DOHH2 (cell line): ENCODE measurements around the gene NCAPG2.

Experiments
- CTCF ChIP-seq: fragments of 200-600 bp; sonication (generic); IDR thresholded peaks from one replicate; pipeline ENCODE4 v1.5.1; 2014; ENCODE audit warnings: antibody characterized with exemption, mild to moderate bottlenecking, low read depth, low read length; ENCODE audit not compliant: poor library complexity, severe bottlenecking
- EZH2phosphoT487 ChIP-seq: fragments of 200-600 bp; sonication (generic); IDR thresholded peaks from 2 replicates; pipeline ENCODE4 v1.6.1; 2017; ENCODE audit warnings: borderline replicate concordance, mild to moderate bottlenecking, antibody characterized with exemption, low read length, moderate library complexity, mixed read lengths

GRCh38 chr7:158698657-158699195 is 5.9 kb downstream of the NCAPG2 start:
- TF ChIP-seq CTCF (no peak), EZH2phosphoT487 (no peak)
